Endothelial cell of umbilical vein (primary cell): ENCODE measurements around the gene DNMT1. TPM values are rescaled to one million over a fixed set of nuclear protein-coding genes. Genes with fewer than 3 reads are reported as not detected.

Source experiments
- BruUV-seq: library from RNA; stranded (reverse); fragments of 400-500 nt; replicated peaks from 2 replicates; lab custom pipeline; 2021; lab: Mats Ljungman, UMichigan
- CTCF ChIA-PET: fragments of 300-600, 350-600 bp; sonication (Branson Sonifier 250); formaldehyde crosslinking; loops from one replicate; lab custom pipeline; 2021; ENCODE audit warnings: antibody characterized with exemption, inconsistent platforms; lab: Charles Lee
- POLR2A ChIA-PET: fragments of 300-600, 350-600 bp; sonication (Branson Sonifier 250); formaldehyde crosslinking; loops from one replicate; lab custom pipeline; 2021; ENCODE audit warnings: antibody characterized with exemption, inconsistent platforms; lab: Charles Lee
- DNase-seq: peaks from one replicate; pipeline ENCODE4 v3.0.0-alpha.2; 2011; ENCODE audit warnings: low read depth, low spot score
- FAIRE-seq: peaks from 2 replicates; lab custom pipeline; 2011; peaks lifted over from hg19 to GRCh38; lab: Jason Lieb, UNC
- H2AFZ ChIP-seq: 2 replicates; pipeline ENCODE4 v1.6.0; 2012; ENCODE audit warnings: low read depth, low read length, control low read depth, inconsistent platforms
- H3K27ac ChIP-seq: 2 replicates; pipeline ENCODE4 v1.5.1; 2011; ENCODE audit warnings: low read depth, mild to moderate bottlenecking, control low read depth, low read length, moderate library complexity; ENCODE audit not compliant: insufficient read depth
- H3K27me3 ChIP-seq, 2 experiments: 2 replicates each; pipeline versions ENCODE4 v1.6.0 to v1.6.1; 2011; ENCODE audit warnings: low read length in 2 of 2, mixed read lengths in 1 of 2; ENCODE audit not compliant: control insufficient read depth in 2 of 2, insufficient read depth in 2 of 2
- H3K36me3 ChIP-seq, 2 experiments: 2 replicates in 1 of 2; 3 replicates in 1 of 2; pipeline ENCODE4 v1.5.1; 2011; ENCODE audit warnings: low read length in 2 of 2, mild to moderate bottlenecking in 1 of 2, moderate library complexity in 1 of 2; ENCODE audit not compliant: control insufficient read depth in 2 of 2, insufficient read depth in 2 of 2; ENCODE audit errors: extremely low read depth in 1 of 2
- H3K4me1 ChIP-seq: 3 replicates; pipeline ENCODE4 v1.5.1; 2011; ENCODE audit warnings: mild to moderate bottlenecking, low read length; ENCODE audit not compliant: control insufficient read depth, insufficient read depth; ENCODE audit errors: extremely low read depth
- H3K4me2 ChIP-seq: 2 replicates; pipeline ENCODE4 v1.6.1; 2011; ENCODE audit warnings: low read length, control low read depth, mixed read lengths; ENCODE audit not compliant: insufficient read depth
- H3K4me3 ChIP-seq, 3 experiments: fragments of 200-600 bp in 1 of 3; sonication (generic), shearing (Covaris generic) in 1 of 3; replicated peaks in 1 of 3; 2 replicates each; pipeline ENCODE4 v1.5.1; 2011 to 2016; ENCODE audit warnings: control low read depth in 3 of 3, low read length in 3 of 3, mild to moderate bottlenecking in 2 of 3, inconsistent platforms in 1 of 3, low read depth in 1 of 3, moderate library complexity in 1 of 3; ENCODE audit not compliant: insufficient read depth in 1 of 3
- H3K79me2 ChIP-seq: 2 replicates; pipeline ENCODE4 v1.6.0; 2012; ENCODE audit warnings: low read length, inconsistent platforms; ENCODE audit not compliant: control insufficient read depth, insufficient read depth
- H3K9ac ChIP-seq: replicated peaks from 2 replicates; pipeline ENCODE3; 2011; ENCODE audit warnings: low read length, control low read depth; ENCODE audit not compliant: insufficient read depth; ENCODE audit errors: extremely low read depth
- H3K9me1 ChIP-seq: replicated peaks from 3 replicates; pipeline ENCODE4 v1.6.0; 2011; ENCODE audit warnings: mild to moderate bottlenecking, low read length; ENCODE audit not compliant: control insufficient read depth, insufficient read depth; ENCODE audit errors: extremely low read depth
- H3K9me3 ChIP-seq: replicated peaks from 2 replicates; pipeline ENCODE4 v1.5.1; 2012; ENCODE audit warnings: low read length, inconsistent platforms; ENCODE audit not compliant: control insufficient read depth, insufficient read depth
- H4K20me1 ChIP-seq: replicated peaks from 2 replicates; pipeline ENCODE3; 2011; ENCODE audit warnings: mild to moderate bottlenecking, low read length; ENCODE audit not compliant: control insufficient read depth, insufficient read depth; ENCODE audit errors: extremely low read depth
- CTCF ChIP-seq, 2 donors: IDR thresholded peaks; 1 replicate in 1 of 2; 2 replicates in 1 of 2; pipeline ENCODE4 v1.5.1; 2011; ENCODE audit warnings: low read length in 2 of 2, mild to moderate bottlenecking in 2 of 2, moderate library complexity in 2 of 2, control low read depth in 1 of 2, inconsistent platforms in 1 of 2, low read depth in 1 of 2; ENCODE audit not compliant: insufficient read depth in 1 of 2; ENCODE audit errors: extremely low read depth in 1 of 2
- EZH2 ChIP-seq: IDR thresholded peaks from 2 replicates; pipeline ENCODE4 v1.6.1; 2012; ENCODE audit warnings: borderline replicate concordance, low read depth, mild to moderate bottlenecking, moderate library complexity, low read length, inconsistent platforms; ENCODE audit not compliant: severe bottlenecking
- FOS ChIP-seq: IDR thresholded peaks from 2 replicates; pipeline ENCODE4 v1.6.1; 2011; ENCODE audit warnings: mild to moderate bottlenecking, low read length, moderate library complexity, borderline replicate concordance; ENCODE audit not compliant: insufficient read depth
- GATA2 ChIP-seq: IDR thresholded peaks from 2 replicates; pipeline ENCODE4 v1.7.0; 2011; ENCODE audit warnings: low read depth, mild to moderate bottlenecking, moderate library complexity, mixed read lengths, low read length; ENCODE audit not compliant: insufficient read length, insufficient read depth
- JUN ChIP-seq: IDR thresholded peaks from 2 replicates; pipeline ENCODE4 v1.6.1; 2011; ENCODE audit warnings: borderline replicate concordance, low read depth; ENCODE audit not compliant: insufficient read length, insufficient read depth
- MAX ChIP-seq: IDR thresholded peaks from 2 replicates; pipeline ENCODE4 v1.6.1; 2011; ENCODE audit not compliant: insufficient read depth, insufficient read length
- MYC ChIP-seq: IDR thresholded peaks from one replicate; pipeline ENCODE4 v1.6.1; 2011; ENCODE audit warnings: mild to moderate bottlenecking, low read depth, low read length
- POLR2A ChIP-seq: IDR thresholded peaks from 2 replicates; pipeline ENCODE4 v1.6.1; 2012; ENCODE audit warnings: low read depth, mild to moderate bottlenecking, control low read depth, low read length
- POLR2AphosphoS5 ChIP-seq: IDR thresholded peaks from 2 replicates; pipeline ENCODE4 v1.6.1; 2012; ENCODE audit warnings: low read depth, mild to moderate bottlenecking, control low read depth, low read length, moderate library complexity; ENCODE audit not compliant: insufficient read depth
- dilution Hi-C: fragments of 300-500 bp; cut with MboI; formaldehyde crosslinking; loops from one replicate; pipeline ENCODE4 v1.15.0; 2019; ENCODE audit warnings: low sequenced_read_pairs; ENCODE audit not compliant: extremely low pct_ligation_motif_present
- intact Hi-C: fragments of 100-400 bp; cut with micrococcal nuclease; formaldehyde crosslinking; loops from one replicate; pipeline ENCODE4 v1.10.0; 2022
- polyA plus RNA-seq, 4 experiments: library from polyadenylated mRNA; depleted of rRNA in 3 of 4; stranded (reverse) in 3 of 4; unstranded in 1 of 4; fragments of >200 nt; gene quantifications; 2 replicates each; pipeline versions ENCODE4 v1.2.1 to v1.2.3, GENCODE V29; 2011 to 2012; ENCODE audit warnings: missing spikeins in 1 of 4
- total RNA-seq: library from RNA; stranded (reverse); gene quantifications from 2 replicates; pipeline ENCODE4 v1.2.3, GENCODE V29; 2021

Gene DNMT1
- total and polyA plus RNA-seq, 2 donors (not counting 3 experiments of a cell fraction or from before 2014, with no cell fraction given): 53.4 to 165 TPM

GRCh38 chr19:10173527-10173926 lies 21.2 kb downstream of the DNMT1 start:
- Histone ChIP-seq H3K4me3 (no peak overlapping the region), H3K9me3 (no peaks in the 10 kb centered on the region), H3K9me1 (no peaks in the 10 kb centered on the region), H2AFZ (no peak overlapping the region), H3K4me2 (no peak overlapping the region), H3K27me3 (no peaks in the 10 kb centered on the region), H3K27ac (no peak overlapping the region), H3K79me2 (peaks cover 4% of the 10 kb centered on the region), H3K4me1 (no peaks in the 10 kb centered on the region), H3K36me3 (peaks cover 16 to 19% of the 10 kb centered on the region in 2 experiments), H4K20me1 (no peaks in the 10 kb centered on the region), H3K9ac (no peak overlapping the region)
- TF ChIP-seq CTCF (IDR thresholded peaks at IDR 0.05; ENCODE audit: extremely low read depth in 1 of 2, insufficient read depth in 1 of 2, low read depth in 1 of 2, low read length in 2 of 2): no peak
- TF ChIP-seq FOS: peak; percentile 17
- no peak for DNase-seq
- intact Hi-C loops (no loop called here), dilution Hi-C loops (no loop called here)
- ChIA-PET POLR2A (no interaction called here), CTCF (interaction anchor here (0.7 to 1.3 kb wide), 2 partner anchors 52 to 77 kb away, joined by 3 to 5 read pairs; no protein-coding TSS in a partner anchor)
- FAIRE-seq: no peak
- BruUV-seq: no TSS peak

- Histone ChIP-seq H3K27ac (no peak overlapping the region), H3K36me3 (peaks cover 15 to 27% of the 10 kb centered on the region in 2 experiments), H2AFZ (no peak overlapping the region), H3K4me1 (no peaks in the 10 kb centered on the region), H3K4me3 (no peak overlapping the region), H3K9ac (no peak overlapping the region), H3K9me3 (no peaks in the 10 kb centered on the region), H4K20me1 (no peaks in the 10 kb centered on the region), H3K79me2 (no peaks in the 10 kb centered on the region), H3K9me1 (no peaks in the 10 kb centered on the region), H3K4me2 (no peak overlapping the region), H3K27me3 (no peaks in the 10 kb centered on the region)
- FAIRE-seq (no peak), DNase-seq (no peak)
- no peak for TF ChIP-seq MAX
- TF ChIP-seq JUN: no peak
- TF ChIP-seq FOS: no peak
- no peak for TF ChIP-seq CTCF (IDR thresholded peaks at IDR 0.05; ENCODE audit: extremely low read depth in 1 of 2, insufficient read depth in 1 of 2, low read depth in 1 of 2, low read length in 2 of 2)
- no peak for TF ChIP-seq GATA2
- TF ChIP-seq POLR2AphosphoS5: no peak
- no peak for TF ChIP-seq EZH2
- TF ChIP-seq MYC: no peak
- no peak for TF ChIP-seq POLR2A
- intact Hi-C loops (no loop called here), dilution Hi-C loops (no loop called here)
- POLR2A ChIA-PET: no interaction called here
- CTCF ChIA-PET: interaction anchor here (0.6 kb wide), 1 partner anchor 161 kb away, joined by 3 read pairs; no protein-coding TSS in a partner anchor
- BruUV-seq: no TSS peak
Measured at GRCh38 chr19:10168386-10168948, 26.3 kb downstream of the DNMT1 start.
